Measurements from ENCODE around the gene RLN1.

Gene RLN1

DNA sequence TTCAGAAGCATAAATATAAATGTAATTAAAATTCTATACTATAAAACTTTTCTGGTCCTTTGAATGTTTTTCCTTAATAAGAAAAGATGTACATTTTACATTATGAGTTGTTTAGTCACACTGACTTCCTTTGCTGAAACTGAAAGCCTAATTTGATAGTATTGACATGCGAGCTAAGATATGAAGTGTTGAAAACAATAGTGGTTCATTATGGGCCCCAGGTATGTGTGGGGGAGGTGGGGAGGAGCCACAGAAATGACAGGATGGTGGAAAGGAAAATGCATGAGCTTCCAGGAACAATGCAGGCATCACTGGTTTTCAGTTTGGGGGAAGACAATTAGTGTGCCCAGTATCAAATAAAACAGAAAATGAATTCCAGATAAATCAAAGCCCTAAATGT, 35.4 kb upstream of the RLN1 start:
- TF ChIP-seq, protein P1, sequence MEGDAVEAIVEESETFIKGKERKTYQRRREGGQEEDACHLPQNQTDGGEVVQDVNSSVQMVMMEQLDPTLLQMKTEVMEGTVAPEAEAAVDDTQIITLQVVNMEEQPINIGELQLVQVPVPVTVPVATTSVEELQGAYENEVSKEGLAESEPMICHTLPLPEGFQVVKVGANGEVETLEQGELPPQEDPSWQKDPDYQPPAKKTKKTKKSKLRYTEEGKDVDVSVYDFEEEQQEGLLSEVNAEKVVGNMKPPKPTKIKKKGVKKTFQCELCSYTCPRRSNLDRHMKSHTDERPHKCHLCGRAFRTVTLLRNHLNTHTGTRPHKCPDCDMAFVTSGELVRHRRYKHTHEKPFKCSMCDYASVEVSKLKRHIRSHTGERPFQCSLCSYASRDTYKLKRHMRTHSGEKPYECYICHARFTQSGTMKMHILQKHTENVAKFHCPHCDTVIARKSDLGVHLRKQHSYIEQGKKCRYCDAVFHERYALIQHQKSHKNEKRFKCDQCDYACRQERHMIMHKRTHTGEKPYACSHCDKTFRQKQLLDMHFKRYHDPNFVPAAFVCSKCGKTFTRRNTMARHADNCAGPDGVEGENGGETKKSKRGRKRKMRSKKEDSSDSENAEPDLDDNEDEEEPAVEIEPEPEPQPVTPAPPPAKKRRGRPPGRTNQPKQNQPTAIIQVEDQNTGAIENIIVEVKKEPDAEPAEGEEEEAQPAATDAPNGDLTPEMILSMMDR (IDR thresholded peaks at IDR 0.05; ENCODE audit: low read length), result no peak
- no peak for TF ChIP-seq EZH2 (IDR thresholded peaks at IDR 0.05; ENCODE audit: borderline replicate concordance, low read length)
- Histone ChIP-seq H3K79me2 (ENCODE audit: insufficient read depth, low read length) (no peaks in the 10 kb centered on the region), H3K9me3 (ENCODE audit: low read length) (no peaks in the 10 kb centered on the region), H3K27me3 (ENCODE audit: insufficient read depth, low read length) (no peaks in the 10 kb centered on the region), H2AFZ (ENCODE audit: low read length) (no peak overlapping the region), H3K27ac (ENCODE audit: low read depth, low read length, poor library complexity, severe bottlenecking) (no peak overlapping the region), H3F3A (ENCODE audit: insufficient read depth, low read length) (no peaks in the 10 kb centered on the region), H3K4me3 (ENCODE audit: low read depth, low read length, poor library complexity, severe bottlenecking) (no peak overlapping the region), H3K4me1 (ENCODE audit: insufficient read depth, low read length, severe bottlenecking) (no peaks in the 10 kb centered on the region), H3K9me2 (ENCODE audit: low read depth, low read length) (no peaks in the 10 kb centered on the region), H3K36me3 (ENCODE audit: insufficient read depth, low read length) (no peaks in the 10 kb centered on the region), H3K4me2 (ENCODE audit: low read length) (no peak overlapping the region), H4K20me1 (ENCODE audit: insufficient read depth, low read length) (no peaks in the 10 kb centered on the region), H3K9ac (ENCODE audit: low read length) (no peak overlapping the region)

DNA sequence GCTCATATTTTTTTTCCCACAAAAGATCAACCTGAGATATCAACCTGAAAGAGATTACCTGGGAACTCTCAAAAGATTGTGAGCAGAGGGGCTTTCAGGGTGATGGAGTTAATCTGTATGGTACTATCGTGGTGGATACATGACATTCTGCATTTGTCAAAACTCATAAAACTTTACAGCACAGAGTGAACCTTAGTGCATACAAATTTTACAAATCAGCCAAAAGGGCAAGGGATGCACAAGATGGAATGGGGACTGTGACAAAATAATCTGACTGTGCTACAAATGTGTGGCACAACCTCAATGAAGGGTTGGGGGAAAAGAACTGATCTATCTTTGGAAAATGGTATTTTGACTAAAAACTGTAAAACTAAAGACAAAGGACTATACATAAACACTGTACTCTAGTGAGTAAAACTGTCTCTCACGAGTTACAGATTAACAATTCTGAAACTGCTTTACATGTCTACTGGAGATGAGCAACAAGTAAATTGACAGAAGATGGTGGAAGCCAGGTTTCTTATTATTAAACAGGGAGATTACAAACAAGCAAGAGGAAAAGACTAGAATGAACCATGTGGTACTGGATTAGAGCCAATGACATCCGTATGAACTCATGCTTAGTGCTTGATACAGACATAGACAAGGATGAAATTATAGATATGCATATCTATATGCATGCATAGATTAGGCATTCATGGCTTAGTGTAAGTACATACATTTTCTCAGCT, 24.8 kb upstream of the RLN1 start:
- no peaks in the 10 kb centered on the region for H3K4me1 ChIP-seq (ENCODE audit: insufficient read depth, low read length, severe bottlenecking)
- H3K36me3 ChIP-seq (ENCODE audit: insufficient read depth, low read length), result no peaks in the 10 kb centered on the region
- no peak overlapping the region for H2AFZ ChIP-seq (ENCODE audit: low read length)
- no peaks in the 10 kb centered on the region for H3K79me2 ChIP-seq (ENCODE audit: insufficient read depth, low read length)
- no peaks in the 10 kb centered on the region for H4K20me1 ChIP-seq (ENCODE audit: insufficient read depth, low read length)
- TF ChIP-seq EZH2 (IDR thresholded peaks at IDR 0.05; ENCODE audit: borderline replicate concordance, low read length), result no peak
- TF ChIP-seq, protein P1 (IDR thresholded peaks at IDR 0.05; ENCODE audit: low read length), result no peak
- no peaks in the 10 kb centered on the region for H3K9me3 ChIP-seq (ENCODE audit: low read length)
- H3F3A ChIP-seq (ENCODE audit: insufficient read depth, low read length), result no peaks in the 10 kb centered on the region
- H3K9me2 ChIP-seq (ENCODE audit: low read depth, low read length), result no peaks in the 10 kb centered on the region
- H3K9ac ChIP-seq (ENCODE audit: low read length), result no peak overlapping the region
- no peak overlapping the region for H3K27ac ChIP-seq (ENCODE audit: low read depth, low read length, poor library complexity, severe bottlenecking)
- H3K4me3 ChIP-seq (ENCODE audit: low read depth, low read length, poor library complexity, severe bottlenecking), result no peak overlapping the region
- no peaks in the 10 kb centered on the region for H3K27me3 ChIP-seq (ENCODE audit: insufficient read depth, low read length)
- no peak overlapping the region for H3K4me2 ChIP-seq (ENCODE audit: low read length)

DNA sequence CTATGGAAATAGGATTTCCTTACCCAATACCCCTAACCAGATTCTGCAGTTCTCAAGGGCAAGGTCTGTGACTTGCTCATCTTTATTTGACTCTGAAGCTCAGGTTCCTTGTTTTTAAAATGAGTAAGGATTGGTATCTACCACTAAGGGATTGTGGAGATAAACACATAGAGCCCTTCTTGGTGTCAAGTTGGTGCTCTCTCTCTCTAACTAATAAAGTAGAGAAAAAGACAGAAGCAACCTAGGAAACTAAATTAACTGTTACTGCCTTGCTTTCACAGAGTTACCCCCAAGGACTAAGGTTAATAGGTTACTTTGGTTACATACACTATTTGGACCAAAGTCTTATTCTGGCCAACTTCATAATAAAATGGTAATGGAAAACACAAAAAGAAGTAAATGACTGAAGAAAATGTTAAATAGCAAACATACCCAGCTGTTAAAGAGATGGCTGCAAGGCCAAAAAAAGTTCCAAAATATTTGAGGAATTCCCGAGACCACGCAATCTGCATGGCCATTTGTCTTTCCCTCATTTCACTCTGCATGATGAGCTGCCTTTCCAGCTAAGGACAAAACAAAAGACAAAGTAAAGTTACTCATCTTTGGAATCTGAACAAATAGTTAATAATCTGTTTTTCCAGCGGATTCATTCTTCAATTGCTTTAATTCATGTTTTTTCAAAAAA, 21.8 kb upstream of the RLN1 start:
- Histone ChIP-seq H2AFZ (ENCODE audit: low read length) (no peak overlapping the region), H3K9ac (ENCODE audit: low read length) (no peak overlapping the region), H3K79me2 (ENCODE audit: insufficient read depth, low read length) (no peaks in the 10 kb centered on the region), H3K9me3 (ENCODE audit: low read length) (no peaks in the 10 kb centered on the region), H3K36me3 (ENCODE audit: insufficient read depth, low read length) (no peaks in the 10 kb centered on the region), H3K27ac (ENCODE audit: low read depth, low read length, poor library complexity, severe bottlenecking) (no peak overlapping the region), H3K4me3 (ENCODE audit: low read depth, low read length, poor library complexity, severe bottlenecking) (no peak overlapping the region), H3K27me3 (ENCODE audit: insufficient read depth, low read length) (no peaks in the 10 kb centered on the region), H3F3A (ENCODE audit: insufficient read depth, low read length) (no peaks in the 10 kb centered on the region), H4K20me1 (ENCODE audit: insufficient read depth, low read length) (no peaks in the 10 kb centered on the region), H3K4me2 (ENCODE audit: low read length) (no peak overlapping the region), H3K4me1 (ENCODE audit: insufficient read depth, low read length, severe bottlenecking) (no peaks in the 10 kb centered on the region), H3K9me2 (ENCODE audit: low read depth, low read length) (no peaks in the 10 kb centered on the region)
- TF ChIP-seq, protein P1 (IDR thresholded peaks at IDR 0.05; ENCODE audit: low read length), result no peak
- TF ChIP-seq EZH2 (IDR thresholded peaks at IDR 0.05; ENCODE audit: borderline replicate concordance, low read length), result no peak
